ENCODE data around the gene SLC16A4. TPM values are rescaled to one million over a fixed set of nuclear protein-coding genes. Genes with fewer than 3 reads are reported as not detected.

Gene SLC16A4
- total RNA-seq, 4 donors from 2014 or later = 0.88 to 4.5 (median 4.2) TPM; not detected in 1

- H3K36me3 ChIP-seq = no peaks in the 10 kb centered on the region
- peaks cover 0 to 8% (median 0%) of the 10 kb centered on the region in 3 donors for H3K4me1 ChIP-seq
- intact Hi-C loops (cut with DNase I) = no loop called here
- WGBS, 2 donors = 19 to 50% methylated on average over 1 to 2 of the region's 4 CpGs
- H3K9me3 ChIP-seq = no peaks in the 10 kb centered on the region
- H3K27me3 ChIP-seq = peaks cover 0 to 19% (median 0%) of the 10 kb centered on the region in 4 donors
- no peak overlapping the region for H3K4me3 ChIP-seq
- no peak overlapping the region for H3K27ac ChIP-seq
- no peak for TF ChIP-seq POLR2A (IDR thresholded peaks at IDR 0.05)
- TF ChIP-seq, protein P1, sequence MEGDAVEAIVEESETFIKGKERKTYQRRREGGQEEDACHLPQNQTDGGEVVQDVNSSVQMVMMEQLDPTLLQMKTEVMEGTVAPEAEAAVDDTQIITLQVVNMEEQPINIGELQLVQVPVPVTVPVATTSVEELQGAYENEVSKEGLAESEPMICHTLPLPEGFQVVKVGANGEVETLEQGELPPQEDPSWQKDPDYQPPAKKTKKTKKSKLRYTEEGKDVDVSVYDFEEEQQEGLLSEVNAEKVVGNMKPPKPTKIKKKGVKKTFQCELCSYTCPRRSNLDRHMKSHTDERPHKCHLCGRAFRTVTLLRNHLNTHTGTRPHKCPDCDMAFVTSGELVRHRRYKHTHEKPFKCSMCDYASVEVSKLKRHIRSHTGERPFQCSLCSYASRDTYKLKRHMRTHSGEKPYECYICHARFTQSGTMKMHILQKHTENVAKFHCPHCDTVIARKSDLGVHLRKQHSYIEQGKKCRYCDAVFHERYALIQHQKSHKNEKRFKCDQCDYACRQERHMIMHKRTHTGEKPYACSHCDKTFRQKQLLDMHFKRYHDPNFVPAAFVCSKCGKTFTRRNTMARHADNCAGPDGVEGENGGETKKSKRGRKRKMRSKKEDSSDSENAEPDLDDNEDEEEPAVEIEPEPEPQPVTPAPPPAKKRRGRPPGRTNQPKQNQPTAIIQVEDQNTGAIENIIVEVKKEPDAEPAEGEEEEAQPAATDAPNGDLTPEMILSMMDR (IDR thresholded peaks at IDR 0.05) = no peak
- no peak for DNase-seq
Measured at GRCh38 chr1:110426854-110427253, 36.0 kb upstream of the SLC16A4 start.

GRCh38 chr1:110425612-110426152 is 34.9 kb upstream of the SLC16A4 start:
- peaks cover 0 to 8% (median 0%) of the 10 kb centered on the region in 3 donors for H3K4me1 ChIP-seq
- no peak for TF ChIP-seq POLR2A (IDR thresholded peaks at IDR 0.05)
- TF ChIP-seq, protein P1 (IDR thresholded peaks at IDR 0.05) = no peak
- no peaks in the 10 kb centered on the region for H3K9me3 ChIP-seq
- intact Hi-C loops (cut with DNase I) = no loop called here
- WGBS, 2 donors = 48 to 67% methylated on average over 2 to 7 of the region's 9 CpGs
- peaks cover 0 to 7% (median 0%) of the 10 kb centered on the region in 4 donors for H3K27me3 ChIP-seq
- peak overlapping the region in 1 of 4 donors; percentile 62 for H3K27ac ChIP-seq
- H3K36me3 ChIP-seq = no peaks in the 10 kb centered on the region
- no peak for DNase-seq
- no peak overlapping the region for H3K4me3 ChIP-seq

GRCh38 chr1:110424699-110425611 is 34.1 kb upstream of the SLC16A4 start:
- Histone ChIP-seq H3K4me1 (peaks cover 0 to 8% (median 0%) of the 10 kb centered on the region in 3 donors), H3K9me3 (no peaks in the 10 kb centered on the region), H3K36me3 (no peaks in the 10 kb centered on the region), H3K27ac (peak overlapping the region in 2 of 4 donors; percentile 21 to 62), H3K27me3 (no peaks in the 10 kb centered on the region), H3K4me3 (no peak overlapping the region)
- DNase-seq = no peak
- intact Hi-C loops (cut with DNase I) = no loop called here
- 64 to 67% methylated on average over 9 of the region's 9 CpGs for WGBS, 2 donors
- TF ChIP-seq, protein P1 (IDR thresholded peaks at IDR 0.05) = no peak
- TF ChIP-seq POLR2A (IDR thresholded peaks at IDR 0.05) = no peak

- Histone ChIP-seq H3K36me3 (no peaks in the 10 kb centered on the region), H3K4me1 (peaks cover 0 to 8% (median 0%) of the 10 kb centered on the region in 3 donors), H3K4me3 (no peak overlapping the region), H3K27me3 (no peaks in the 10 kb centered on the region), H3K27ac (peak overlapping the region in 2 of 4 donors; percentile 3 to 22), H3K9me3 (no peaks in the 10 kb centered on the region)
- TF ChIP-seq, protein P1 (IDR thresholded peaks at IDR 0.05) = no peak
- no peak for TF ChIP-seq POLR2A (IDR thresholded peaks at IDR 0.05)
- intact Hi-C loops (cut with DNase I) = no loop called here
- 41 to 53% methylated on average over 2 of the region's 2 CpGs for WGBS, 2 donors
- no peak for DNase-seq
Measured at GRCh38 chr1:110420874-110421793, 30.3 kb upstream of the SLC16A4 start.
